GM12892 (cell line): ENCODE data around the gene OPA3.
A peak's percentile ranks its signal among the peaks of the same experiment; 100 is the strongest.

Experiments used
- POLR2A ChIP-seq: IDR thresholded peaks from 2 replicates; pipeline ENCODE4 v1.6.1; 2011; ENCODE audit warnings: low read depth, low read length, control low read depth
- POLR2AphosphoS5 ChIP-seq: IDR thresholded peaks from 2 replicates; pipeline ENCODE4 v1.6.1; 2011; ENCODE audit warnings: low read depth, low read length, control low read depth

- peak; percentile 73 for TF ChIP-seq POLR2A
- TF ChIP-seq POLR2AphosphoS5, result peak; percentile 86
Observed at GRCh38 chr19:45478454-45479238, 106.0 kb downstream of the OPA3 start.
